Gastrocnemius medialis (tissue), 4 donors: Measurements from ENCODE around the gene RNF212B.

Source experiments
- CTCF ChIP-seq, 5 experiments: fragments of 450-650 bp in 3 of 5; fragments of 200-600 bp in 2 of 5; sonication (generic) in 2 of 5; IDR thresholded peaks in 4 of 5; conservative IDR thresholded peaks in 1 of 5; 1 replicate in 4 of 5; 2 replicates in 1 of 5; pipeline ENCODE4 v1.5.1; 2016 to 2019; ENCODE audit warnings: antibody characterized with exemption in 5 of 5, mild to moderate bottlenecking in 3 of 5, moderate library complexity in 3 of 5
- POLR2A ChIP-seq, 2 donors: fragments of 450-650 bp; IDR thresholded peaks; one replicate each; pipeline ENCODE4 v1.6.1; 2017; ENCODE audit warnings: antibody characterized with exemption in 2 of 2, mild to moderate bottlenecking in 2 of 2, moderate library complexity in 2 of 2

- TF ChIP-seq CTCF (IDR thresholded peaks at IDR 0.05 in 4 of 5, conservative IDR thresholded peaks at IDR 0.05 in 1 of 5) (no peak), POLR2A (IDR thresholded peaks at IDR 0.05) (no peak)
Observed at GRCh38 chr14:23249824-23250223, 12.1 kb downstream of the RNF212B start.
